Mesenchymal stem cell (in vitro differentiated cells and primary cell): ENCODE results near the gene TRIO.
A peak's percentile ranks its signal among the peaks of the same experiment; 100 is the strongest.

Experiments
- DNase-seq: peaks from one replicate; pipeline ENCODE4 v3.0.0-alpha.2; 2013
- H2AFZ ChIP-seq: one replicate; pipeline ENCODE4 v1.6.1; 2013; ENCODE audit warnings: low read depth, mild to moderate bottlenecking, control low read depth, inconsistent platforms, low read length, moderate library complexity
- H2AK5ac ChIP-seq: 2 replicates; pipeline ENCODE4 v1.6.1; 2013; ENCODE audit warnings: low read length, moderate library complexity, mild to moderate bottlenecking, inconsistent platforms; ENCODE audit not compliant: severe bottlenecking
- H2BK120ac ChIP-seq: one replicate; pipeline ENCODE4 v1.6.1; 2013; ENCODE audit warnings: low read depth, mild to moderate bottlenecking, inconsistent platforms, low read length, moderate library complexity
- H2BK12ac ChIP-seq, 2 experiments: one replicate each; pipeline ENCODE4 v1.6.1; 2013; ENCODE audit warnings: inconsistent platforms in 2 of 2, low read length in 2 of 2, mild to moderate bottlenecking in 2 of 2, moderate library complexity in 2 of 2, control low read depth in 1 of 2
- H2BK15ac ChIP-seq: one replicate; pipeline ENCODE4 v1.6.1; 2013; ENCODE audit warnings: mild to moderate bottlenecking, low read depth, inconsistent platforms; ENCODE audit not compliant: poor library complexity, severe bottlenecking
- H2BK5ac ChIP-seq: 2 replicates; pipeline ENCODE4 v1.6.1; 2013; ENCODE audit warnings: low read depth, mild to moderate bottlenecking, low read length, control low read depth, inconsistent platforms; ENCODE audit not compliant: poor library complexity, severe bottlenecking
- H3K14ac ChIP-seq, 2 experiments: one replicate each; pipeline ENCODE4 v1.6.1; 2013; ENCODE audit warnings: inconsistent platforms in 2 of 2, low read length in 2 of 2, control low read depth in 1 of 2, mild to moderate bottlenecking in 1 of 2, moderate library complexity in 1 of 2
- H3K18ac ChIP-seq, 2 experiments: one replicate each; pipeline ENCODE4 v1.6.1; 2013; ENCODE audit warnings: inconsistent platforms in 2 of 2, low read length in 2 of 2, control low read depth in 1 of 2, low read depth in 1 of 2, mild to moderate bottlenecking in 1 of 2
- H3K23ac ChIP-seq, 2 experiments: one replicate each; pipeline ENCODE4 v1.6.1; 2013; ENCODE audit warnings: inconsistent platforms in 2 of 2, low read length in 2 of 2, mild to moderate bottlenecking in 2 of 2, moderate library complexity in 2 of 2, control low read depth in 1 of 2
- H3K27ac ChIP-seq: 2 replicates; pipeline ENCODE4 v1.5.1; 2013; ENCODE audit warnings: mild to moderate bottlenecking, moderate library complexity, low read length, control low read depth, inconsistent platforms; ENCODE audit not compliant: poor library complexity, severe bottlenecking
- H3K27me3 ChIP-seq, 2 experiments: 2 replicates each; pipeline versions ENCODE4 v1.6.1 to v1.7.0; 2013; ENCODE audit warnings: low read length in 2 of 2, mild to moderate bottlenecking in 2 of 2, moderate library complexity in 2 of 2, control low read depth in 1 of 2, inconsistent platforms in 1 of 2; ENCODE audit not compliant: control insufficient read depth in 1 of 2, insufficient read depth in 1 of 2
- H3K36me3 ChIP-seq, 2 experiments: 2 replicates each; pipeline versions ENCODE4 v1.6.1 to v1.7.0; 2013; ENCODE audit warnings: low read length in 2 of 2, control low read depth in 1 of 2, inconsistent platforms in 1 of 2, low read depth in 1 of 2, mild to moderate bottlenecking in 1 of 2; ENCODE audit not compliant: insufficient read depth in 2 of 2, control insufficient read depth in 1 of 2
- H3K4ac ChIP-seq, 2 experiments: one replicate each; pipeline ENCODE4 v1.6.1; 2013; ENCODE audit warnings: inconsistent platforms in 2 of 2, low read length in 2 of 2, mild to moderate bottlenecking in 2 of 2, moderate library complexity in 2 of 2, control low read depth in 1 of 2, low read depth in 1 of 2
- H3K4me1 ChIP-seq: 2 replicates; pipeline ENCODE4 v1.6.1; 2013; ENCODE audit warnings: low read depth, low read length, control low read depth; ENCODE audit not compliant: control insufficient read depth, insufficient read depth
- H3K4me2 ChIP-seq: 2 replicates; pipeline ENCODE4 v1.6.1; 2013; ENCODE audit warnings: low read length, mild to moderate bottlenecking, inconsistent platforms; ENCODE audit not compliant: poor library complexity, severe bottlenecking
- H3K4me3 ChIP-seq, 2 experiments: 2 replicates each; pipeline versions ENCODE4 v1.5.1 to v1.7.0; 2013; ENCODE audit warnings: low read length in 2 of 2, mild to moderate bottlenecking in 2 of 2, control low read depth in 1 of 2, low read depth in 1 of 2; ENCODE audit not compliant: insufficient read depth in 1 of 2
- H3K79me1 ChIP-seq: replicated peaks from 2 replicates; pipeline ENCODE4 v1.6.1; 2013; ENCODE audit warnings: mild to moderate bottlenecking, control low read depth, low read length, inconsistent platforms; ENCODE audit not compliant: poor library complexity, severe bottlenecking
- H3K9ac ChIP-seq: 2 replicates; pipeline ENCODE4 v1.7.0; 2013; ENCODE audit warnings: mild to moderate bottlenecking, low read length, moderate library complexity
- H3K9me3 ChIP-seq: 2 replicates; pipeline ENCODE4 v1.7.0; 2013; ENCODE audit warnings: mild to moderate bottlenecking, low read length; ENCODE audit not compliant: control insufficient read depth
- H4K8ac ChIP-seq: one replicate; pipeline ENCODE4 v1.6.1; 2013; ENCODE audit warnings: inconsistent platforms, mild to moderate bottlenecking, low read length, moderate library complexity
- H4K91ac ChIP-seq: one replicate; pipeline ENCODE4 v1.6.1; 2013; ENCODE audit warnings: mild to moderate bottlenecking, low read length, inconsistent platforms
- WGBS: methylation state at CpG from one replicate; pipeline ENCODE4 v1.1.7; 2013; ENCODE audit warnings: mixed read lengths; 5-methylcytosine and 5-hydroxymethylcytosine counted together

TRIO gene

DNA sequence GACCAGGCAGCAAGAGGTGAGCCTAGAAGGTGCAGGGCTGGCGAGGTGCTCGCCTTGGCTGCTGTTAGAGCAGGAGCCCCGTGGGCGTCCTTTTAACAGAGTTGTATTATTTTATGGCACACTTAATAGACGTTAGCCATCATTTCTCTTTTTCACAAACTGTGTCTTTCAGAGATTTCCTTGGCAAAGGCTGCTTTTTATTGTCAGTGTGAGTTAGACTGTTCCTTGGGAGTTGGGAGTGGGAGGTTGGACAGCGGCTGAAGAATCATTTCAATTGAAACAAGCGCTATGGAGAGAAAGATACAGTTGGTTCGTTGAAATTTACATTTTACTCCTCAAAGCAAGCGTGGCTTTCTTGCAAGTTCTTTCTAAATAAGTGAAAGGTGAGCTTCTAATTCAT, 133.2 kb downstream of the TRIO start:
- Histone ChIP-seq H3K36me3 (peaks cover 8 to 68% of the 10 kb centered on the region in 2 experiments), H3K27me3 (no peaks in the 10 kb centered on the region), H2AK5ac (no peak overlapping the region), H3K23ac (no peak overlapping the region), H3K27ac (no peak overlapping the region), H3K9ac (no peak overlapping the region), H4K8ac (no peak overlapping the region), H2BK12ac (no peak overlapping the region), H2BK15ac (no peak overlapping the region), H2BK5ac (no peak overlapping the region), H3K4ac (no peak overlapping the region), H3K79me1 (peaks cover 4% of the 10 kb centered on the region), H2BK120ac (no peak overlapping the region), H3K4me2 (no peak overlapping the region), H3K9me3 (no peaks in the 10 kb centered on the region), H3K4me1 (peaks cover 6% of the 10 kb centered on the region), H3K18ac (peak overlapping the region in 1 of 2 experiments; percentile 66), H2AFZ (no peak overlapping the region), H4K91ac (no peak overlapping the region), H3K14ac (peak overlapping the region in 1 of 2 experiments; percentile 15), H3K4me3 (no peak overlapping the region)
- 92% methylated on average over 9 of the region's 9 CpGs for WGBS
- DNase-seq, result no peak

DNA sequence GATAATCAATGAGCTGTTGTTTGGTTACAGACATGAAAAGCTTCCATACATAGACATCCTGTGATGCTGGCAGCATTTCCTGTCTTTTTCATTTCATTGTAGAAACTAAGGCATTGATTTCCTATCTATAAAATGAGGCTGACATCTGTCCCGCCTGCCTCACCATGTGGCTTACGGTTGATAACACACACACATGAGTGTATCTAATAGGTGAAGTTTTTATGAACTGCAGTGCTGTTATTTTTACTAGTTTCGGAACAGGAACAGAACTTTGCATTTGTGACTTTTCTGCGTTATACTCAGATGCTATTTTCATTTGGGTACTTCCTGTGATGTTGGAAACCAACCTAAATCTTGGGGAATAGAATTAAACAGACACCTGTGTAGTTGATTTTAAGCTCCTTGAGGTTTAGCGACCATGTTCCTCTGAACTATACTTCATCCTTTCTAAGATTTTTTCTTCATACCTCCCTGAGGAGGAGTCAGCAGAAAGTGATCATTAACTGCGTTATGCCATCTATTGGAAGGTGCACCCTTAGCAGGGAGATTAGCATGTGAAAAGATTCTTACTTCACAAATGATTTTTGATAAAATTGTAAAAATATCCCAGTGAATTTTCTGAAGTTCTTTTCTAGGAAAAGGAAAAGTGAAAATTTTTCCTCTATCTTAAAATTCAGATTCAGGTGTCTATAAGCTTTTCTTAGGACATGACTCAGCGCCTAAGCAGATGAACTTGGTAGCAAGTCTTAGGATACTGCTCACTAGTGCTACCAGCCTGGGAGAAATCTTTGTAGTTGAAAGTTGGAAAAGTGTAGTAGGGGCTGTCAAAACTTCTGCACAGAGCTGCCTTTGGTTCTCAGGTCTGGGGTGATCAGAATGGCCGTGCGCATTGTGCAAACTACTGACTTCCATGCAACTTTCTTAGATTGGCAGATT, 134.5 kb downstream of the TRIO start:
- Histone ChIP-seq H3K9ac (no peak overlapping the region), H2AFZ (no peak overlapping the region), H3K23ac (no peak overlapping the region), H3K4me3 (no peak overlapping the region), H2BK5ac (no peak overlapping the region), H3K4ac (no peak overlapping the region), H4K91ac (no peak overlapping the region), H3K14ac (no peak overlapping the region), H2AK5ac (no peak overlapping the region), H2BK120ac (no peak overlapping the region), H3K27ac (no peak overlapping the region), H3K79me1 (peaks cover 6% of the 10 kb centered on the region), H3K4me1 (peaks cover 6% of the 10 kb centered on the region), H3K36me3 (peaks cover 13 to 67% of the 10 kb centered on the region in 2 experiments), H3K9me3 (no peaks in the 10 kb centered on the region), H2BK12ac (no peak overlapping the region), H3K27me3 (no peaks in the 10 kb centered on the region), H2BK15ac (no peak overlapping the region), H3K4me2 (no peak overlapping the region), H4K8ac (no peak overlapping the region), H3K18ac (no peak overlapping the region)
- no peak for DNase-seq
- WGBS, result 95% methylated on average over 8 of the region's 9 CpGs

DNA sequence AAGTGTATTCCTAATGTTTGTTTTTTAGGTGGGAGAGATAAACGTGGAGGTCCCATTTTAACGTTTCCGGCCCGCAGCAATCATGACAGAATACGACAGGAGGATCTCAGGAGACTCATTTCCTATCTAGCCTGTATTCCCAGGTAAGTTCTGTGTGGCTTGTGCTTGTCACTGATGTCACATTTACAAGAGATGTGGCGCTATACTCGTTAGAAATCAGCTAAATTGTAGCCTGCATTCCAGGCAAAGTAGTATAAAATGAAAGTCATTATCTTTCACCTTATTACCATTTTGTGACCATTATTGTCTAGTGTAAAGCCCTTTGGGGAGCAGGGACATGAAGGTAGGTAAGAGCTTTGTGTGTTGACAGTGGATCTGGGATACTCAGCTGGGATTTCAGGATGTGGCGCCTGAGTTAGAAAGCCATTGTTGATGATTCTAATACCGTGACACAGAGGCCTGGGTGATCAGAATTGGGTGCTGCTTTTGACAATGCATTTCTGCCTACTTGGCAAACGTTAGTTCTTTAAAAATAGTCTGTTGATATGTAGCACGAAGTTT, 137.2 kb downstream of the TRIO start:
- H2AK5ac ChIP-seq, result no peak overlapping the region
- no peak overlapping the region for H2AFZ ChIP-seq
- H3K9me3 ChIP-seq, result no peaks in the 10 kb centered on the region
- H3K9ac ChIP-seq, result no peak overlapping the region
- no peak overlapping the region for H2BK5ac ChIP-seq
- peaks cover 6% of the 10 kb centered on the region for H3K4me1 ChIP-seq
- H3K79me1 ChIP-seq, result peaks cover 4% of the 10 kb centered on the region
- H3K4me3 ChIP-seq, result no peak overlapping the region
- no peak overlapping the region for H4K8ac ChIP-seq
- H3K14ac ChIP-seq, result no peak overlapping the region
- H3K18ac ChIP-seq, result no peak overlapping the region
- H3K23ac ChIP-seq, result no peak overlapping the region
- no peak for DNase-seq
- 96% methylated on average over 9 of the region's 11 CpGs for WGBS
- no peak overlapping the region for H2BK120ac ChIP-seq
- H4K91ac ChIP-seq, result no peak overlapping the region
- H3K27me3 ChIP-seq, result no peaks in the 10 kb centered on the region
- no peak overlapping the region for H2BK15ac ChIP-seq
- H3K4ac ChIP-seq, result no peak overlapping the region
- H3K27ac ChIP-seq, result no peak overlapping the region
- H2BK12ac ChIP-seq, result no peak overlapping the region
- H3K4me2 ChIP-seq, result no peak overlapping the region
- H3K36me3 ChIP-seq, result peaks cover 16 to 74% of the 10 kb centered on the region in 2 experiments

DNA sequence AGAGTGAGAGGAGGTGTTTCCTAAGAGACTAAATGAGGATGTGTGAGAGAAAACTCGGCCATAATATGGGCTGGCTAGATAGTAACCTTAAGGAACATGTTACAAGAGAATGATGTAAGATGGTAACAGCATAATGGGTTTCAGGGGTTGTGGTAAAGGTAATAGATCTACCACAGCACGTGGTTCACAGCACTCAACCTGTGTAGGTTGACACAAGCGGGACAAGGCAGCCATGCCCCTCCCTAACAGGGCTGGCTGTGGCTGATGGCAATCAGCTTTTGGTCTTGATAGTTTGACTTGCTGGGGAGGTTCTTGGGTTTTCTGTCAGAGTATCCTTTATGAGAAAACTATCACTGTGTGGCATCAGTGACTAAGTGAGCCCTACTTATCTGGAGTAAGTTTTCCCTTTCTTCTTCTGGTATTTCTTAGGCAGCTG, 138.6 kb downstream of the TRIO start:
- Histone ChIP-seq H3K23ac (no peak overlapping the region), H3K4ac (no peak overlapping the region), H2AK5ac (no peak overlapping the region), H3K27ac (no peak overlapping the region), H3K14ac (no peak overlapping the region), H2BK120ac (no peak overlapping the region), H3K79me1 (peaks cover 6% of the 10 kb centered on the region), H3K36me3 (peaks cover 20 to 73% of the 10 kb centered on the region in 2 experiments), H3K9ac (no peak overlapping the region), H3K4me1 (peaks cover 8% of the 10 kb centered on the region), H2AFZ (no peak overlapping the region), H3K9me3 (no peaks in the 10 kb centered on the region), H4K8ac (peak overlapping the region; percentile 16), H2BK12ac (peak overlapping the region in 1 of 2 experiments; percentile 58), H2BK15ac (no peak overlapping the region), H3K4me2 (no peak overlapping the region), H4K91ac (no peak overlapping the region), H3K4me3 (no peak overlapping the region), H3K27me3 (no peaks in the 10 kb centered on the region), H3K18ac (no peak overlapping the region), H2BK5ac (no peak overlapping the region)
- no peak for DNase-seq
- over 99% methylated on average over 3 of the region's 3 CpGs for WGBS
